ENCODE measurements around the gene ACAD9. TPM values are rescaled to one million over a fixed set of nuclear protein-coding genes. Genes with fewer than 3 reads are reported as not detected.

Gene ACAD9
- total RNA-seq, 1 experiment from 2014 or later, result 76.5 TPM

GRCh38 chr3:128870347-128870746 is 9.1 kb upstream of the ACAD9 start:
- H3F3A ChIP-seq (ENCODE audit: insufficient read depth, low read depth), result no peaks in the 10 kb centered on the region
- no peaks in the 10 kb centered on the region for H3K79me2 ChIP-seq (ENCODE audit: low read depth)
- H3K4me1 ChIP-seq (replicated peaks; ENCODE audit: insufficient read depth), result no peaks in the 10 kb centered on the region
- H3K36me3 ChIP-seq (ENCODE audit: low read depth), result no peaks in the 10 kb centered on the region
- no TSS peak for BruUV-seq (replicated peaks)
- no peak for DNase-seq
- no peak overlapping the region for H2AFZ ChIP-seq
- ChIA-PET CTCF (no interaction called here), POLR2A (ENCODE audit: unreplicated experiment) (no interaction called here)
- TF ChIP-seq EZH2 (IDR thresholded peaks at IDR 0.05; ENCODE audit: low read depth), result no peak
- TF ChIP-seq CTCF (conservative IDR thresholded peaks at IDR 0.05), result no peak
- no peak overlapping the region for H3K4me2 ChIP-seq
- H3K27ac ChIP-seq, result no peak overlapping the region
- H4K20me1 ChIP-seq (ENCODE audit: insufficient read depth), result no peaks in the 10 kb centered on the region
- no peaks in the 10 kb centered on the region for H3K27me3 ChIP-seq (ENCODE audit: insufficient read depth, low read depth)
- no peak overlapping the region for H3K4me3 ChIP-seq
- H3K9me2 ChIP-seq (ENCODE audit: insufficient read depth), result no peaks in the 10 kb centered on the region
- H3K9me3 ChIP-seq (ENCODE audit: insufficient read depth, low read depth), result no peaks in the 10 kb centered on the region
- intact Hi-C loops (cut with micrococcal nuclease; ENCODE audit: unreplicated experiment), result no loop called here

GRCh38 chr3:128872282-128872681 is 7.1 kb upstream of the ACAD9 start:
- Histone ChIP-seq H3K79me2 (ENCODE audit: low read depth) (no peaks in the 10 kb centered on the region), H3K27me3 (ENCODE audit: insufficient read depth, low read depth) (no peaks in the 10 kb centered on the region), H3K4me1 (replicated peaks; ENCODE audit: insufficient read depth) (no peaks in the 10 kb centered on the region), H4K20me1 (ENCODE audit: insufficient read depth) (no peaks in the 10 kb centered on the region), H3K27ac (no peak overlapping the region), H3K9me3 (ENCODE audit: insufficient read depth, low read depth) (no peaks in the 10 kb centered on the region), H3K9me2 (ENCODE audit: insufficient read depth) (no peaks in the 10 kb centered on the region), H3K4me2 (no peak overlapping the region), H3F3A (ENCODE audit: insufficient read depth, low read depth) (no peaks in the 10 kb centered on the region), H3K4me3 (no peak overlapping the region), H2AFZ (no peak overlapping the region), H3K36me3 (ENCODE audit: low read depth) (no peaks in the 10 kb centered on the region)
- no TSS peak for BruUV-seq (replicated peaks)
- DNase-seq, result no peak
- CTCF ChIA-PET, result interaction anchor here (0.6 kb wide), 1 partner anchor 75 kb away, joined by 3 read pairs; no protein-coding TSS in a partner anchor
- TF ChIP-seq EZH2 (IDR thresholded peaks at IDR 0.05; ENCODE audit: low read depth) (no peak), CTCF (conservative IDR thresholded peaks at IDR 0.05) (no peak)
- POLR2A ChIA-PET (ENCODE audit: unreplicated experiment), result no interaction called here
- intact Hi-C loops (cut with micrococcal nuclease; ENCODE audit: unreplicated experiment), result no loop called here

GRCh38 chr3:128872744-128873143 is 6.7 kb upstream of the ACAD9 start:
- no peak overlapping the region for H3K4me2 ChIP-seq
- H3K79me2 ChIP-seq (ENCODE audit: low read depth), result peaks cover 2% of the 10 kb centered on the region; the same call in 1 of the 2 replicates
- no peaks in the 10 kb centered on the region for H3K9me2 ChIP-seq (ENCODE audit: insufficient read depth)
- peaks cover 2% of the 10 kb centered on the region for H3K4me1 ChIP-seq (replicated peaks; ENCODE audit: insufficient read depth)
- no peaks in the 10 kb centered on the region for H4K20me1 ChIP-seq (ENCODE audit: insufficient read depth)
- BruUV-seq (replicated peaks), result no TSS peak
- no peak for DNase-seq
- no peaks in the 10 kb centered on the region for H3K36me3 ChIP-seq (ENCODE audit: low read depth)
- intact Hi-C loops (cut with micrococcal nuclease; ENCODE audit: unreplicated experiment), result no loop called here
- no peak overlapping the region for H3K27ac ChIP-seq
- no peak overlapping the region for H2AFZ ChIP-seq
- no peaks in the 10 kb centered on the region for H3K27me3 ChIP-seq (ENCODE audit: insufficient read depth, low read depth)
- TF ChIP-seq CTCF (conservative IDR thresholded peaks at IDR 0.05) (no peak), EZH2 (IDR thresholded peaks at IDR 0.05; ENCODE audit: low read depth) (no peak)
- POLR2A ChIA-PET (ENCODE audit: unreplicated experiment), result no interaction called here
- no peaks in the 10 kb centered on the region for H3F3A ChIP-seq (ENCODE audit: insufficient read depth, low read depth)
- CTCF ChIA-PET, result no interaction called here
- H3K9me3 ChIP-seq (ENCODE audit: insufficient read depth, low read depth), result no peaks in the 10 kb centered on the region
- no peak overlapping the region for H3K4me3 ChIP-seq
